ENCODE measurements around the gene DKK1. TPM values are rescaled to one million over a fixed set of nuclear protein-coding genes. Genes with fewer than 3 reads are reported as not detected.

DKK1 gene
- total and polyA plus RNA-seq, 10 donors, result 0.44 to 7.7 (median 3.5) TPM; not detected in 2

GRCh38 chr10:52280051-52280450 is 34.0 kb upstream of the DKK1 start:
- H3K27me3 ChIP-seq (replicated peaks in 1 of 7), result no peaks in the 10 kb centered on the region
- H3K4me3 ChIP-seq, result no peak overlapping the region
- TF ChIP-seq POLR2A (IDR thresholded peaks at IDR 0.05), result no peak
- no peak for TF ChIP-seq POLR2AphosphoS5 (IDR thresholded peaks at IDR 0.05)
- no peak for TF ChIP-seq CTCF (IDR thresholded peaks at IDR 0.05 in 8 of 11, conservative IDR thresholded peaks at IDR 0.05 in 3 of 11)
- 81 to 96% (median 91%) methylated on average over 1 of the region's 1 CpG for WGBS, 5 donors
- no peak for DNase-seq
- no peak overlapping the region for H3K27ac ChIP-seq
- H3K9me3 ChIP-seq, result peaks cover 0 to 15% (median 8%) of the 10 kb centered on the region in 8 donors
- no peaks in the 10 kb centered on the region for H3K36me3 ChIP-seq
- intact Hi-C loops (cut with DNase I; ENCODE audit: low total_unique reads), result no loop called here
- peaks cover 0 to 10% (median 0%) of the 10 kb centered on the region in 6 donors for H3K4me1 ChIP-seq

- Histone ChIP-seq H3K27ac (no peak overlapping the region), H3K36me3 (no peaks in the 10 kb centered on the region), H3K27me3 (replicated peaks in 1 of 7) (no peaks in the 10 kb centered on the region), H3K4me1 (peaks cover 0 to 15% (median 0%) of the 10 kb centered on the region in 6 donors), H3K9me3 (peaks cover 0 to 5% (median 4%) of the 10 kb centered on the region in 8 donors), H3K4me3 (no peak overlapping the region)
- no peak for DNase-seq
- 72 to 91% (median 84%) methylated on average over 2 of the region's 2 CpGs for WGBS, 5 donors
- no peak for TF ChIP-seq POLR2A (IDR thresholded peaks at IDR 0.05)
- TF ChIP-seq CTCF (IDR thresholded peaks at IDR 0.05 in 8 of 11, conservative IDR thresholded peaks at IDR 0.05 in 3 of 11), result no peak
- TF ChIP-seq POLR2AphosphoS5 (IDR thresholded peaks at IDR 0.05), result no peak
- intact Hi-C loops (cut with DNase I; ENCODE audit: low total_unique reads), result no loop called here
Observed at GRCh38 chr10:52283174-52283573, 30.9 kb upstream of the DKK1 start.

- Histone ChIP-seq H3K4me3 (no peak overlapping the region), H3K36me3 (no peaks in the 10 kb centered on the region), H3K27me3 (replicated peaks in 1 of 7) (no peaks in the 10 kb centered on the region), H3K27ac (no peak overlapping the region), H3K4me1 (peaks cover 0 to 15% (median 0%) of the 10 kb centered on the region in 6 donors), H3K9me3 (no peaks in the 10 kb centered on the region)
- intact Hi-C loops (cut with DNase I; ENCODE audit: low total_unique reads), result no loop called here
- WGBS, 5 donors, result 67 to 83% (median 73%) methylated on average over 2 of the region's 2 CpGs
- no peak for DNase-seq
- TF ChIP-seq CTCF (IDR thresholded peaks at IDR 0.05 in 8 of 11, conservative IDR thresholded peaks at IDR 0.05 in 3 of 11) (no peak), POLR2AphosphoS5 (IDR thresholded peaks at IDR 0.05) (no peak), POLR2A (IDR thresholded peaks at IDR 0.05) (no peak)
Observed at GRCh38 chr10:52284416-52285013, 29.6 kb upstream of the DKK1 start.

- DNase-seq, result no peak
- Histone ChIP-seq H3K9me3 (no peaks in the 10 kb centered on the region), H3K27me3 (replicated peaks in 1 of 7) (no peaks in the 10 kb centered on the region), H3K4me3 (no peak overlapping the region), H3K36me3 (no peaks in the 10 kb centered on the region), H3K4me1 (peaks cover 0 to 15% (median 0%) of the 10 kb centered on the region in 6 donors), H3K27ac (no peak overlapping the region)
- intact Hi-C loops (cut with DNase I; ENCODE audit: low total_unique reads), result no loop called here
- WGBS, 5 donors, result 68 to 86% (median 76%) methylated on average over 1 of the region's 1 CpG
- TF ChIP-seq POLR2A (IDR thresholded peaks at IDR 0.05) (no peak), CTCF (IDR thresholded peaks at IDR 0.05 in 8 of 11, conservative IDR thresholded peaks at IDR 0.05 in 3 of 11) (no peak), POLR2AphosphoS5 (IDR thresholded peaks at IDR 0.05) (no peak)
Observed at GRCh38 chr10:52287866-52288265, 26.2 kb upstream of the DKK1 start.

Measured in spleen (tissue), 11 donors.